HepG2 (cell line): ENCODE data around the gene ABI3BP.

ENCODE experiments used
- ARNT ChIP-seq: fragments of 450-650 bp; IDR thresholded peaks from 2 replicates; pipeline ENCODE4 v1.6.1; 2017
- CREB1 ChIP-seq, 2 experiments: fragments of 450-650 bp in 1 of 2; IDR thresholded peaks; 2 replicates each; pipeline ENCODE4 v1.6.1; 2016 to 2017; ENCODE audit warnings: control low read depth in 1 of 2, mild to moderate bottlenecking in 1 of 2, missing compliant biosample characterization in 1 of 2, missing genetic modification characterization in 1 of 2
- DNMT1 ChIP-seq: sonication (generic); formaldehyde crosslinking; IDR thresholded peaks from 2 replicates; pipeline ENCODE4 v1.5.1; 2020; ENCODE audit warnings: mild to moderate bottlenecking, missing genetic modification reagents
- EED ChIP-seq: sonication (generic); formaldehyde crosslinking; IDR thresholded peaks from 2 replicates; pipeline ENCODE4 v1.5.0; 2020; ENCODE audit warnings: mild to moderate bottlenecking, missing genetic modification reagents
- HDAC2 ChIP-seq: sonication (generic); formaldehyde crosslinking; IDR thresholded peaks from 2 replicates; pipeline ENCODE4 v1.4.0; 2020; ENCODE audit warnings: missing genetic modification reagents
- YY1 ChIP-seq: IDR thresholded peaks from 2 replicates; pipeline ENCODE4 v1.6.1; 2011; ENCODE audit warnings: low read length, low read depth, moderate library complexity, mild to moderate bottlenecking; ENCODE audit not compliant: insufficient read depth, insufficient replicate concordance
- ZBTB7B ChIP-seq: sonication (generic); formaldehyde crosslinking; IDR thresholded peaks from 2 replicates; pipeline ENCODE4 v1.4.0; 2020; ENCODE audit warnings: missing genetic modification reagents
- ZNF562 ChIP-seq: sonication (generic); formaldehyde crosslinking; IDR thresholded peaks from 2 replicates; pipeline ENCODE4 v1.8.0; 2022; ENCODE audit warnings: missing genetic modification reagents, borderline replicate concordance
- TF ChIP-seq, protein P1 (sequence below): IDR thresholded peaks from 2 replicates; pipeline ENCODE4 v1.6.1; 2012; ENCODE audit warnings: inconsistent platforms
- TF ChIP-seq, protein P2 (sequence below): sonication (generic); formaldehyde crosslinking; IDR thresholded peaks from 2 replicates; pipeline ENCODE4 v1.9.0; 2021; ENCODE audit warnings: missing genetic modification reagents, borderline replicate concordance
- TF ChIP-seq, protein P3 (sequence below): sonication (generic); formaldehyde crosslinking; IDR thresholded peaks from 2 replicates; pipeline ENCODE4 v1.5.1; 2020; ENCODE audit warnings: mild to moderate bottlenecking, missing genetic modification reagents, moderate library complexity

DNA sequence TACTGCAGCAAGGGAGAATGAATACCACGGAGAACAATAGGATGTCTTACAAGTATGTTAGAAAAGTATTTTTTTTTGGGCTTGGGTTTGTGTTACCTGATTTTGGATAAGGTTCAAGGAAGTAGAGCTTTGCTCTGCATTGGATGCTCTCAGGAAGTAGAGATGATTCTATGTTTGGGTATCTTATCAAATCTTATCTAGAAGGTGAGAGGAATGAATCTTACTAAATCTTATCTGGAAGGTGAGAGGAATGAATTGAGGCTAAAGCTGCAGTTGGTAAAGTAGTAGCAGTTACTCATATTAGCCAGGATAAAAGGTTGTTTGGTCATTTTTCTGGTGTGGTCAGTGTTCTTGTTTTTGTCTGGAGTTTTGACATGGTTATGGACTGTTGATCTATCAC lies 266.5 kb downstream of the ABI3BP start:
- TF ChIP-seq, protein P1, sequence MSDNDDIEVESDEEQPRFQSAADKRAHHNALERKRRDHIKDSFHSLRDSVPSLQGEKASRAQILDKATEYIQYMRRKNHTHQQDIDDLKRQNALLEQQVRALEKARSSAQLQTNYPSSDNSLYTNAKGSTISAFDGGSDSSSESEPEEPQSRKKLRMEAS = no peak
- TF ChIP-seq, protein P2, sequence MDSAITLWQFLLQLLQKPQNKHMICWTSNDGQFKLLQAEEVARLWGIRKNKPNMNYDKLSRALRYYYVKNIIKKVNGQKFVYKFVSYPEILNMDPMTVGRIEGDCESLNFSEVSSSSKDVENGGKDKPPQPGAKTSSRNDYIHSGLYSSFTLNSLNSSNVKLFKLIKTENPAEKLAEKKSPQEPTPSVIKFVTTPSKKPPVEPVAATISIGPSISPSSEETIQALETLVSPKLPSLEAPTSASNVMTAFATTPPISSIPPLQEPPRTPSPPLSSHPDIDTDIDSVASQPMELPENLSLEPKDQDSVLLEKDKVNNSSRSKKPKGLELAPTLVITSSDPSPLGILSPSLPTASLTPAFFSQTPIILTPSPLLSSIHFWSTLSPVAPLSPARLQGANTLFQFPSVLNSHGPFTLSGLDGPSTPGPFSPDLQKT (CRISPR knock-in tag) = no peak
- no peak for TF ChIP-seq DNMT1
- no peak for TF ChIP-seq ZNF562 (CRISPR knock-in tag)
- no peak for TF ChIP-seq ZBTB7B
- no peak for TF ChIP-seq YY1
- no peak for TF ChIP-seq EED (CRISPR knock-in tag)
- no peak for TF ChIP-seq ARNT
- TF ChIP-seq CREB1 (IDR thresholded peaks at IDR 0.05) = no peak
- TF ChIP-seq CREB1 (CRISPR knock-in tag; IDR thresholded peaks at IDR 0.05) = no peak
- TF ChIP-seq HDAC2 (CRISPR knock-in tag) = no peak
- TF ChIP-seq, protein P3, sequence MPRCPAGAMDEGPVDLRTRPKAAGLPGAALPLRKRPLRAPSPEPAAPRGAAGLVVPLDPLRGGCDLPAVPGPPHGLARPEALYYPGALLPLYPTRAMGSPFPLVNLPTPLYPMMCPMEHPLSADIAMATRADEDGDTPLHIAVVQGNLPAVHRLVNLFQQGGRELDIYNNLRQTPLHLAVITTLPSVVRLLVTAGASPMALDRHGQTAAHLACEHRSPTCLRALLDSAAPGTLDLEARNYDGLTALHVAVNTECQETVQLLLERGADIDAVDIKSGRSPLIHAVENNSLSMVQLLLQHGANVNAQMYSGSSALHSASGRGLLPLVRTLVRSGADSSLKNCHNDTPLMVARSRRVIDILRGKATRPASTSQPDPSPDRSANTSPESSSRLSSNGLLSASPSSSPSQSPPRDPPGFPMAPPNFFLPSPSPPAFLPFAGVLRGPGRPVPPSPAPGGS = no peak
